H1 (cell line): ENCODE measurements around the gene CDR2. TPM values are rescaled to one million over a fixed set of nuclear protein-coding genes. Genes with fewer than 3 reads are reported as not detected.
A peak's percentile ranks its signal among the peaks of the same experiment; 100 is the strongest.

ENCODE experiments used
- CTCF ChIA-PET: fragments of 300-600 bp; sonication (Branson Sonifier 250); formaldehyde crosslinking; loops from one replicate; lab custom pipeline; 2021; ENCODE audit not compliant: partially characterized antibody; lab: Charles Lee
- POLR2A ChIA-PET: fragments of 300-600 bp; sonication (Branson Sonifier 250); formaldehyde crosslinking; loops from one replicate; lab custom pipeline; 2021; ENCODE audit warnings: inconsistent platforms; ENCODE audit not compliant: partially characterized antibody; lab: Charles Lee
- DNase-seq, 2 experiments: peaks; one replicate each; pipeline versions ENCODE4 v3.0.0 to v3.0.0-alpha.2; 2010 to 2022; ENCODE audit warnings: low spot score in 2 of 2, low read depth in 1 of 2, mixed read lengths in 1 of 2
- FAIRE-seq: peaks from 2 replicates; lab custom pipeline; 2011; peaks lifted over from hg19 to GRCh38; lab: Jason Lieb, UNC
- H2AFZ ChIP-seq: 2 replicates; pipeline ENCODE4 v1.8.1; 2012; ENCODE audit warnings: low read length, inconsistent platforms
- H2AK5ac ChIP-seq: 2 replicates; pipeline ENCODE4 v1.6.1; 2013; ENCODE audit warnings: low read depth, low read length
- H2BK120ac ChIP-seq: replicated peaks from 2 replicates; pipeline ENCODE3; 2013; ENCODE audit warnings: low read depth, low read length, inconsistent platforms
- H2BK12ac ChIP-seq: 2 replicates; pipeline ENCODE4 v1.6.1; 2013; ENCODE audit warnings: low read depth, low read length
- H2BK15ac ChIP-seq: 2 replicates; pipeline ENCODE4 v1.6.1; 2013; ENCODE audit warnings: low read length
- H2BK20ac ChIP-seq: 2 replicates; pipeline ENCODE4 v1.6.1; 2013; ENCODE audit warnings: low read length
- H2BK5ac ChIP-seq: 2 replicates; pipeline ENCODE4 v1.6.1; 2013; ENCODE audit warnings: low read depth, low read length
- H3K14ac ChIP-seq: 2 replicates; pipeline ENCODE4 v1.6.1; 2013; ENCODE audit warnings: inconsistent platforms; ENCODE audit not compliant: insufficient read length
- H3K18ac ChIP-seq: 2 replicates; pipeline ENCODE4 v1.6.1; 2013; ENCODE audit warnings: low read length; ENCODE audit errors: extremely low read depth
- H3K23ac ChIP-seq: 2 replicates; pipeline ENCODE4 v1.6.1; 2013; ENCODE audit warnings: inconsistent platforms; ENCODE audit not compliant: insufficient read length
- H3K23me2 ChIP-seq: 2 replicates; pipeline ENCODE4 v1.6.1; 2013; ENCODE audit warnings: low read depth, low read length
- H3K27ac ChIP-seq: 2 replicates; pipeline ENCODE4 v1.6.1; 2011; ENCODE audit warnings: low read depth, low read length, inconsistent platforms
- H3K27me3 ChIP-seq, 4 experiments: replicated peaks in 1 of 4; 1 replicate in 1 of 4; 2 replicates in 3 of 4; pipeline versions ENCODE4 v1.6.1 to v1.8.1; 2011 to 2013; ENCODE audit warnings: low read length in 3 of 4, mild to moderate bottlenecking in 3 of 4, inconsistent platforms in 2 of 4, mixed read lengths in 2 of 4, moderate library complexity in 1 of 4; ENCODE audit not compliant: control insufficient read depth in 3 of 4, insufficient read depth in 3 of 4; ENCODE audit errors: extremely low read depth in 1 of 4
- H3K36me3 ChIP-seq, 4 experiments: 2 replicates each; pipeline versions ENCODE4 v1.6.1 to v1.8.1; 2011 to 2013; ENCODE audit warnings: mild to moderate bottlenecking in 4 of 4, low read length in 3 of 4, moderate library complexity in 2 of 4, control low read depth in 1 of 4, inconsistent platforms in 1 of 4; ENCODE audit not compliant: insufficient read depth in 4 of 4, control insufficient read depth in 2 of 4
- H3K4ac ChIP-seq: replicated peaks from 2 replicates; pipeline ENCODE3; 2013; ENCODE audit warnings: low read length, low read depth, mixed read lengths, inconsistent platforms; ENCODE audit not compliant: insufficient read length
- H3K4me1 ChIP-seq, 4 experiments: replicated peaks in 1 of 4; 1 replicate in 1 of 4; 2 replicates in 3 of 4; pipeline versions ENCODE4 v1.6.1 to v1.8.1; 2011 to 2013; ENCODE audit warnings: low read length in 3 of 4, inconsistent platforms in 2 of 4, mixed read lengths in 1 of 4; ENCODE audit not compliant: insufficient read depth in 4 of 4, control insufficient read depth in 3 of 4
- H3K4me2 ChIP-seq, 2 experiments: 2 replicates each; pipeline versions ENCODE4 v1.6.1 to v1.8.1; 2011 to 2013; ENCODE audit warnings: low read depth in 2 of 2, low read length in 2 of 2, control low read depth in 1 of 2, inconsistent platforms in 1 of 2, mild to moderate bottlenecking in 1 of 2; ENCODE audit not compliant: insufficient read depth in 1 of 2
- H3K4me3 ChIP-seq, 4 experiments: fragments of 200-600, 300-600 bp in 1 of 4; sonication (generic), shearing (Covaris generic), sonication (Bioruptor Twin) in 1 of 4; 2 replicates each; pipeline versions ENCODE4 v1.5.1 to v1.8.1; 2011 to 2016; ENCODE audit warnings: low read length in 4 of 4, low read depth in 3 of 4, control low read depth in 2 of 4, inconsistent platforms in 2 of 4, mild to moderate bottlenecking in 2 of 4, mixed read lengths in 1 of 4, moderate library complexity in 1 of 4; ENCODE audit not compliant: insufficient read depth in 2 of 4; ENCODE audit errors: extremely low read depth in 1 of 4
- H3K56ac ChIP-seq: replicated peaks from 2 replicates; pipeline ENCODE3; 2013; ENCODE audit warnings: low read depth, mild to moderate bottlenecking, mixed read lengths, low read length, inconsistent platforms; ENCODE audit not compliant: insufficient read length
- H3K79me1 ChIP-seq: 2 replicates; pipeline ENCODE4 v1.6.1; 2013; ENCODE audit warnings: low read depth, low read length, control low read depth
- H3K79me2 ChIP-seq, 2 experiments: 2 replicates each; pipeline versions ENCODE4 v1.6.1 to v1.8.1; 2012 to 2013; ENCODE audit warnings: low read length in 2 of 2, mild to moderate bottlenecking in 2 of 2, inconsistent platforms in 1 of 2; ENCODE audit not compliant: insufficient read depth in 2 of 2, control insufficient read depth in 1 of 2
- H3K9ac ChIP-seq, 4 experiments: replicated peaks in 1 of 4; 1 replicate in 1 of 4; 2 replicates in 3 of 4; pipeline versions ENCODE4 v1.6.1 to v1.8.1; 2011 to 2013; ENCODE audit warnings: low read depth in 3 of 4, low read length in 3 of 4, control low read depth in 2 of 4, mild to moderate bottlenecking in 2 of 4, moderate library complexity in 2 of 4, inconsistent platforms in 1 of 4; ENCODE audit errors: extremely low read depth in 1 of 4
- H3K9me3 ChIP-seq, 2 experiments: 2 replicates each; pipeline versions ENCODE4 v1.6.1 to v1.8.1; 2012 to 2013; ENCODE audit warnings: mild to moderate bottlenecking in 2 of 2, moderate library complexity in 2 of 2, control low read depth in 1 of 2, inconsistent platforms in 1 of 2, low read depth in 1 of 2, low read length in 1 of 2, mixed read lengths in 1 of 2; ENCODE audit not compliant: insufficient read depth in 2 of 2
- H4K20me1 ChIP-seq, 2 experiments: replicated peaks in 1 of 2; 2 replicates each; pipeline versions ENCODE3 to v1.8.1; 2011 to 2013; ENCODE audit warnings: inconsistent platforms in 2 of 2, low read length in 2 of 2, mild to moderate bottlenecking in 1 of 2; ENCODE audit not compliant: insufficient read depth in 2 of 2, control insufficient read depth in 1 of 2
- H4K5ac ChIP-seq: 2 replicates; pipeline ENCODE4 v1.6.1; 2013; ENCODE audit warnings: low read length, low read depth, mixed read lengths, inconsistent platforms; ENCODE audit not compliant: insufficient read length
- H4K8ac ChIP-seq: 2 replicates; pipeline ENCODE4 v1.8.0; 2013; ENCODE audit warnings: mild to moderate bottlenecking, moderate library complexity, low read length, inconsistent platforms; ENCODE audit not compliant: insufficient read depth; ENCODE audit errors: extremely low read depth
- H4K91ac ChIP-seq: replicated peaks from 2 replicates; pipeline ENCODE3; 2013; ENCODE audit warnings: low read length, mixed read lengths, inconsistent platforms; ENCODE audit not compliant: insufficient read length
- EP300 ChIP-seq, 2 experiments: IDR thresholded peaks; 1 replicate in 1 of 2; 2 replicates in 1 of 2; pipeline ENCODE4 v1.6.1; 2011 to 2012; ENCODE audit warnings: low read depth in 2 of 2, low read length in 2 of 2, mild to moderate bottlenecking in 2 of 2, borderline replicate concordance in 1 of 2, inconsistent platforms in 1 of 2, moderate library complexity in 1 of 2
- GTF2F1 ChIP-seq: IDR thresholded peaks from 2 replicates; pipeline ENCODE4 v1.6.1; 2012; ENCODE audit warnings: low read depth, low read length, improper control_type of control experiment, borderline replicate concordance
- KDM1A ChIP-seq: fragments of 200-600, 300-600 bp; sonication (generic); IDR thresholded peaks from 2 replicates; pipeline ENCODE4 v1.7.1; 2016; ENCODE audit warnings: mild to moderate bottlenecking, low read length, borderline replicate concordance
- TBP ChIP-seq: IDR thresholded peaks from 2 replicates; pipeline ENCODE4 v1.6.1; 2011; ENCODE audit warnings: low read depth, low read length, improper control_type of control experiment
- TCF12 ChIP-seq: IDR thresholded peaks from 2 replicates; pipeline ENCODE4 v1.6.1; 2011; ENCODE audit warnings: low read depth, mild to moderate bottlenecking, low read length
- WGBS, 2 experiments: shearing (Covaris generic) in 1 of 2; methylation state at CpG; one replicate each; pipeline versions ENCODE4 v1.1.6 to v1.1.7; 2013 to 2015; ENCODE audit warnings: low lambda C conversion rate in 2 of 2, mixed read lengths in 2 of 2, inconsistent platforms in 1 of 2, low coverage in 1 of 2, missing lambda C conversion rate in 1 of 2; ENCODE audit not compliant: insufficient replicate concordance in 2 of 2, insufficient coverage in 1 of 2, insufficient read length in 1 of 2; ENCODE audit errors: extremely low coverage in 1 of 2, missing lambda C conversion rate in 1 of 2; 5-methylcytosine and 5-hydroxymethylcytosine counted together
- polyA plus RNA-seq, 7 experiments: library from polyadenylated mRNA; depleted of rRNA in 3 of 7; stranded (reverse) in 5 of 7; unstranded in 2 of 7; fragments of >200 nt in 5 of 7; fragments of 200-250 nt in 2 of 7; gene quantifications; 1 replicate in 5 of 7; 2 replicates in 1 of 7; 4 replicates in 1 of 7; pipeline versions ENCODE4 v1.2.1 to v1.2.3, GENCODE V29; 2011 to 2013; ENCODE audit warnings: missing spikeins in 2 of 7, mixed read lengths in 2 of 7
- total RNA-seq: library from RNA; stranded (reverse); fragmentation: NEBNext Ultra II Directional; extraction: Animal tissue kit (Norgen Biotek cat#: 25700); gene quantifications from 2 replicates; pipeline ENCODE4 v1.2.1, GENCODE V29; 2021
- TF ChIP-seq, protein P1 (sequence below), 3 experiments: IDR thresholded peaks; 1 replicate in 2 of 3; 2 replicates in 1 of 3; pipeline versions ENCODE4 v1.5.1 to v1.6.1; 2011; ENCODE audit warnings: low read length in 3 of 3, mild to moderate bottlenecking in 3 of 3, inconsistent platforms in 2 of 3, low read depth in 1 of 3, moderate library complexity in 1 of 3; ENCODE audit not compliant: insufficient read depth in 1 of 3; ENCODE audit errors: control extremely low read depth in 1 of 3
- TF ChIP-seq, protein P2 (sequence below): IDR thresholded peaks from 2 replicates; pipeline ENCODE4 v1.6.1; 2011; ENCODE audit warnings: low read depth, mild to moderate bottlenecking, low read length; ENCODE audit not compliant: insufficient read depth

Gene CDR2
- total and polyA plus RNA-seq, 2 of the 8 experiments (the other 6 are each of a cell fraction or from before 2014, with no cell fraction given): 16.3 to 34.9 TPM

DNA sequence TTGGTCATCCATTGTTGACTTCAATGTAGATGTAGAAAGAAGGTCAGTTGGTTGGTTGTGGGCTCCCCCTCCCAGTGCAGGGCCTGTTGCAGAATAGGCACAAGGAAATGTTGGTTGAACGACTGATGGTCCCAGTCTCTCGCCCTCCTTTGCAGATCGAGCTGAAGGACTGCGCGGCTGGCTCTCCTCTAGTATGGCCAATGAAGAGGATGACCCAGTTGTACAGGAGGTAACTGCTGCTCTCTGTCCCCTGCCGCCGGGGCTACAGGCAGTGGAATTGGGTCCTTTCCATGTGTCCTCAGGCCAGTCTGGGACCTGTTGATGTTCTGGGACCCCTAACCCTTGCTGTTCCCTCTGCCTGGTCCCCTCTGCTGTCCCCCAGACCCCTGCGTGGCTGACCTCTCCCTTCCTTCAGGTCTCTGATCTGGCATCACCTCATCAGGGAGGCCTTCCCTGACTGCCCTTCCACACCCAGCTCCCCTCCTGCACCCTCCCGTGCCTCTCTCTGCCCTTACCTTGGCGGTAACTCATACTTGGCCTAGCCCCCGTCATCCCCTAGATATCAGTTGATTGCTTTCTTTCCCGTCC, 71.5 kb downstream of the CDR2 start:
- Histone ChIP-seq H2BK120ac (no peak overlapping the region), H3K36me3 (peaks cover 8 to 32% (median 20%) of the 10 kb centered on the region in 4 experiments; a peak in 7 of 8 replicates), H3K27ac (no peak overlapping the region), H3K79me2 (peaks cover 7 to 68% of the 10 kb centered on the region in 2 experiments; a peak in 2 of 4 replicates), H3K4me1 (no peaks in the 10 kb centered on the region), H3K9ac (no peak overlapping the region), H2BK20ac (no peak overlapping the region), H2BK12ac (no peak overlapping the region), H3K23me2 (peaks cover 5% of the 10 kb centered on the region; the same call in 1 of the 2 replicates), H4K8ac (peak overlapping the region; percentile 46; the same call in 1 of the 2 replicates), H3K79me1 (peaks cover 15% of the 10 kb centered on the region; the same call in 1 of the 2 replicates), H3K4me3 (no peak overlapping the region), H3K18ac (no peak overlapping the region), H3K56ac (no peak overlapping the region), H3K23ac (no peak overlapping the region), H3K4me2 (no peak overlapping the region), H3K27me3 (no peaks in the 10 kb centered on the region), H3K9me3 (no peaks in the 10 kb centered on the region), H3K14ac (no peak overlapping the region), H4K5ac (no peak overlapping the region), H2AK5ac (no peak overlapping the region), H3K4ac (no peak overlapping the region), H2BK15ac (no peak overlapping the region), H2AFZ (no peak overlapping the region), H4K20me1 (peaks cover 20 to 40% of the 10 kb centered on the region in 2 experiments), H4K91ac (no peak overlapping the region), H2BK5ac (no peak overlapping the region)
- DNase-seq: no peak
- TF ChIP-seq GTF2F1 (no peak), TCF12 (no peak), EP300 (IDR thresholded peaks at IDR 0.05; ENCODE audit: borderline replicate concordance in 1 of 2, low read depth in 2 of 2, low read length in 2 of 2) (no peak), TBP (no peak), KDM1A (no peak)
- TF ChIP-seq, protein P1, sequence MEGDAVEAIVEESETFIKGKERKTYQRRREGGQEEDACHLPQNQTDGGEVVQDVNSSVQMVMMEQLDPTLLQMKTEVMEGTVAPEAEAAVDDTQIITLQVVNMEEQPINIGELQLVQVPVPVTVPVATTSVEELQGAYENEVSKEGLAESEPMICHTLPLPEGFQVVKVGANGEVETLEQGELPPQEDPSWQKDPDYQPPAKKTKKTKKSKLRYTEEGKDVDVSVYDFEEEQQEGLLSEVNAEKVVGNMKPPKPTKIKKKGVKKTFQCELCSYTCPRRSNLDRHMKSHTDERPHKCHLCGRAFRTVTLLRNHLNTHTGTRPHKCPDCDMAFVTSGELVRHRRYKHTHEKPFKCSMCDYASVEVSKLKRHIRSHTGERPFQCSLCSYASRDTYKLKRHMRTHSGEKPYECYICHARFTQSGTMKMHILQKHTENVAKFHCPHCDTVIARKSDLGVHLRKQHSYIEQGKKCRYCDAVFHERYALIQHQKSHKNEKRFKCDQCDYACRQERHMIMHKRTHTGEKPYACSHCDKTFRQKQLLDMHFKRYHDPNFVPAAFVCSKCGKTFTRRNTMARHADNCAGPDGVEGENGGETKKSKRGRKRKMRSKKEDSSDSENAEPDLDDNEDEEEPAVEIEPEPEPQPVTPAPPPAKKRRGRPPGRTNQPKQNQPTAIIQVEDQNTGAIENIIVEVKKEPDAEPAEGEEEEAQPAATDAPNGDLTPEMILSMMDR (IDR thresholded peaks at IDR 0.05; ENCODE audit: control extremely low read depth in 1 of 3, insufficient read depth in 1 of 3, low read depth in 1 of 3, low read length in 3 of 3): no peak
- TF ChIP-seq, protein P2, sequence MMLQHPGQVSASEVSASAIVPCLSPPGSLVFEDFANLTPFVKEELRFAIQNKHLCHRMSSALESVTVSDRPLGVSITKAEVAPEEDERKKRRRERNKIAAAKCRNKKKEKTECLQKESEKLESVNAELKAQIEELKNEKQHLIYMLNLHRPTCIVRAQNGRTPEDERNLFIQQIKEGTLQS: no peak
- ChIA-PET CTCF (interaction anchor here (3.7 kb wide), 1 partner anchor 16 kb away, joined by 19 read pairs; no protein-coding TSS in a partner anchor), POLR2A (no interaction called here)
- 90% methylated on average over 11 of the region's 12 CpGs; no CpG with 5 or more reads in 1 of the 2 experiments for WGBS, 2 experiments
- FAIRE-seq: no peak
